Adrenal gland (tissue), 12 donors: ENCODE data around the gene TMEM132D. TPM values are rescaled to one million over a fixed set of nuclear protein-coding genes. Genes with fewer than 3 reads are reported as not detected.

Experiments
- DNase-seq, 7 donors: peaks; one replicate each; pipeline ENCODE4 v3.0.0-alpha.2; 2019 to 2020
- H3K27ac ChIP-seq, 5 donors: fragments of 200-600 bp; sonication (generic) in 4 of 5; 1 replicate in 3 of 5; 2 replicates in 2 of 5; pipeline versions ENCODE4 v1.5.1 to v1.8.0; 2016 to 2020; ENCODE audit warnings: mild to moderate bottlenecking in 1 of 5
- H3K27me3 ChIP-seq: fragments of 200-600 bp; 2 replicates; pipeline ENCODE4 v1.8.0; 2021
- H3K36me3 ChIP-seq, 2 donors: fragments of 200-600 bp; replicated peaks in 1 of 2; 1 replicate in 1 of 2; 2 replicates in 1 of 2; pipeline versions ENCODE4 v1.5.1 to v1.8.0; 2018 to 2022
- H3K4me1 ChIP-seq, 2 donors: fragments of 200-600 bp; replicated peaks in 1 of 2; 1 replicate in 1 of 2; 2 replicates in 1 of 2; pipeline versions ENCODE4 v1.5.1 to v1.8.0; 2018 to 2021
- H3K4me3 ChIP-seq, 4 donors: fragments of 200-600 bp; sonication (generic) in 3 of 4; one replicate each; pipeline ENCODE4 v1.5.1; 2016 to 2018
- H3K9me3 ChIP-seq, 3 donors: fragments of 200-600 bp; sonication (generic) in 1 of 3; replicated peaks in 1 of 3; 1 replicate in 2 of 3; 2 replicates in 1 of 3; pipeline versions ENCODE4 v1.5.1 to v1.8.0; 2016 to 2021
- CTCF ChIP-seq, 6 experiments: fragments of 450-650 bp in 4 of 6; fragments of 200-600 bp in 2 of 6; sonication (generic) in 1 of 6; IDR thresholded peaks; 1 replicate in 5 of 6; 2 replicates in 1 of 6; pipeline versions ENCODE4 v1.5.1 to v1.8.0; 2016 to 2021; ENCODE audit warnings: antibody characterized with exemption in 6 of 6, mild to moderate bottlenecking in 2 of 6, moderate library complexity in 1 of 6
- POLR2A ChIP-seq, 2 donors: fragments of 450-650 bp; IDR thresholded peaks; one replicate each; pipeline ENCODE4 v1.6.1; 2017; ENCODE audit warnings: antibody characterized with exemption in 2 of 2, mild to moderate bottlenecking in 2 of 2, moderate library complexity in 1 of 2
- whole genome bisulfite sequencing, 4 donors: extraction: QIAGEN DNeasy Blood & Tissue Kit in 2 of 4; methylation state at CpG; one replicate each; pipeline versions ENCODE4 v1.1.5 to v1.1.7; 2013 to 2017; 5-methylcytosine and 5-hydroxymethylcytosine counted together
- intact Hi-C, 2 donors: fragments of 100-400 bp; cut with DNase I; formaldehyde crosslinking; loops; one replicate each; pipeline versions ENCODE4 v1.14.1 to v1.15.0; 2022 to 2023
- polyA plus RNA-seq, 3 donors: library from polyadenylated mRNA; stranded (reverse); fragments of 200-250 nt in 2 of 3; fragments of 350-450 nt in 1 of 3; fragmentation: Illumina TruSeq in 1 of 3; extraction: RNeasy Lipid Tissue Mini Kit (QIAGEN cat#74804) in 1 of 3; gene quantifications; one replicate each; pipeline ENCODE4 v1.2.3, GENCODE V29; 2013 to 2014
- total RNA-seq, 9 donors: library from RNA; depleted of rRNA in 4 of 9; stranded (reverse); fragments of >200 nt in 4 of 9; fragments of 120-200 nt in 1 of 9; fragmentation: NEBNext Ultra II Directional in 1 of 9; extraction: Animal tissue kit (Norgen Biotek cat#: 25700) in 1 of 9; gene quantifications; one replicate each; pipeline versions ENCODE4 v1.1.0 to v1.2.4, GENCODE V29; 2013 to 2023
- donor health status: healthy with polysubstance abuse.
- donor health status: Bipolar disorder and iron deficiency.
- donor health status: DM: yes; HTN: yes; CAD: no.
- donor health status: DM: no; HTN: no; CAD: no.
- donor health status: DM: no; HTN: no; CAD: no.
- donor health status: DM: yes; HTN: yes; CAD: no.

TMEM132D gene
- total and polyA plus RNA-seq, 12 donors, result 0.03 to 0.83 (median 0.35) TPM; not detected in 8

- Histone ChIP-seq H3K27ac (no peak overlapping the region), H3K36me3 (no peaks in the 10 kb centered on the region), H3K4me3 (no peak overlapping the region), H3K4me1 (no peaks in the 10 kb centered on the region), H3K27me3 (no peaks in the 10 kb centered on the region), H3K9me3 (no peaks in the 10 kb centered on the region)
- TF ChIP-seq POLR2A (IDR thresholded peaks at IDR 0.05) (no peak), CTCF (IDR thresholded peaks at IDR 0.05) (no peak)
- 90 to 93% (median 91%) methylated on average over 13 to 22 of the region's 22 CpGs for WGBS, 4 donors
- intact Hi-C loops, result no loop called here
- no peak for DNase-seq
Measured at GRCh38 chr12:129700036-129700435, 203.8 kb downstream of the TMEM132D start.

- no peaks in the 10 kb centered on the region for H3K4me1 ChIP-seq
- intact Hi-C loops, result no loop called here
- no peak overlapping the region for H3K27ac ChIP-seq
- no peaks in the 10 kb centered on the region for H3K9me3 ChIP-seq
- no peaks in the 10 kb centered on the region for H3K36me3 ChIP-seq
- H3K27me3 ChIP-seq, result no peaks in the 10 kb centered on the region
- TF ChIP-seq CTCF (IDR thresholded peaks at IDR 0.05), result no peak
- no peak for TF ChIP-seq POLR2A (IDR thresholded peaks at IDR 0.05)
- DNase-seq, result peak in 2 of 7 donors; percentile 5 to 10
- 28 to 40% (median 33%) methylated on average over 11 of the region's 11 CpGs for WGBS, 4 donors
- H3K4me3 ChIP-seq, result no peak overlapping the region
Measured at GRCh38 chr12:129696926-129697325, 206.9 kb downstream of the TMEM132D start.

DNA sequence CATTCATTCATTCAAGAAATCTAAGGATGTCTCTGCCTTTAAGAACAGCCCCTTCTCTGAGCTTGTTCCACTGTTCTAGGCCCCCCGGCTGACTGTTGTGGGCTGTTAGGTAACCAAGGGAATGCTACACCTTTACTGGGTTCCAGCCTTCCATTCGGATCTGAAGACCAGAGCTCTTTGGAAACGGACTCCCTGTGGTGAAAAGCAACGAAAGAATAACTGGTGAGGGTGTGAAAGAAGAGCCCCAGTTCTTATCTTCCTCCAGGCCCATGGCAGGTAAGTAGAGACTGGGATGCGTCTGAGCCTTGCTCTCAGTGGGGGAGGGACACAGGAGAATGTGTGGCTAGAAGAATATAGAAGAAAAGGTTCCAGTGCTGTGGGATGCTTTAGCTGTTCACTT is 207.4 kb downstream of the TMEM132D start:
- no peaks in the 10 kb centered on the region for H3K9me3 ChIP-seq
- DNase-seq, result no peak
- intact Hi-C loops, result no loop called here
- no peaks in the 10 kb centered on the region for H3K27me3 ChIP-seq
- H3K4me3 ChIP-seq, result no peak overlapping the region
- H3K36me3 ChIP-seq, result no peaks in the 10 kb centered on the region
- no peak overlapping the region for H3K27ac ChIP-seq
- no peak for TF ChIP-seq CTCF (IDR thresholded peaks at IDR 0.05)
- no peak for TF ChIP-seq POLR2A (IDR thresholded peaks at IDR 0.05)
- WGBS, 4 donors, result 42 to 49% (median 43%) methylated on average over 5 of the region's 5 CpGs
- no peaks in the 10 kb centered on the region for H3K4me1 ChIP-seq

DNA sequence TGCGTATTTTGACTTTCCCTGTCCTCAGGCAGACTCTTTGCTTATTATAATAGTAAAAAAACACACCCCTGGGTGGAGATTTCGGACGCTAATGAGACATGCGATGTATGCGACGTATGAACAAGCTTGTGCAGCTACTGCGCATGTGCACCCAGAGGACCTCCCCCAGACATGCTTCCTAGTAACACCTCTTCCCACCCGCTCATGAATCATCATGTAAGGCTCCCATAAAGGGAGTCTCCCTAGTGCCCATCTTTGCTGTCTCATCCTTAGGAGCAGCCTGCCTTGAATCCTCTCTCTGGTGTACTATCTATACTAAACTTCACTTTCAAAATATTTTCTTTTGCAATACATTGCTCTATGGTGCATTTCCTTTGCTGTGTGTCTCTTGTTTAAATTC is 210.1 kb downstream of the TMEM132D start:
- DNase-seq, result no peak
- H3K9me3 ChIP-seq, result no peaks in the 10 kb centered on the region
- H3K27ac ChIP-seq, result no peak overlapping the region
- H3K4me3 ChIP-seq, result no peak overlapping the region
- H3K27me3 ChIP-seq, result no peaks in the 10 kb centered on the region
- WGBS, 4 donors, result 85 to 99% (median 91%) methylated on average over 8 of the region's 8 CpGs
- intact Hi-C loops, result no loop called here
- H3K36me3 ChIP-seq, result no peaks in the 10 kb centered on the region
- no peak for TF ChIP-seq CTCF (IDR thresholded peaks at IDR 0.05)
- no peak for TF ChIP-seq POLR2A (IDR thresholded peaks at IDR 0.05)
- no peaks in the 10 kb centered on the region for H3K4me1 ChIP-seq
